Activated CD4-positive, alpha-beta T cell treated with anti-CD3 and anti-CD28 coated beads, Interleukin-2, Interleukin-6, amounts not matched to agents 100 ng/mL and 50 ng/mL, durations not matched to agents 16 hours and 8 hours (primary cell): ENCODE results near the gene SRCIN1.

Source experiments
- DNase-seq: peaks from one replicate; pipeline ENCODE4 v3.0.0-alpha.2; 2020

Gene SRCIN1

DNA sequence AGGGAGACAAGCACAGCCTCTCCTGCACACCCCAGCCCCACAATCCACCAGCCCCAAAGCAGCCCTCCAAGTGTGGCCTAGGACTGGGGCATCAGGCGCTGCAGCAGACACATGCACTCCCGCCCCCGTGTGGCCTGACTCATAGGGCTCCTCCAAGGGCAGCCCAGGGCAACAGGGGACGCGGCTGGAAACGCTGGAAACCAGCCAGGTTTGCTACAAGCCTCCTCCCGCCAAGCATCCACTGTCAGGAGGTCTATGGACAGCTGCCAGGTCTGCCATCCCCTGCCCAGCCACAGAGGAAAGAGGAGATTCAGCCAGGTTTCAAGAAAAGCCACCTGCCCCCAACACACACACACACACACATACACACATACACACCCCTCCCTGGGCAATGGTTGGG lies 25.8 kb downstream of the SRCIN1 start:
- no peak for DNase-seq

DNA sequence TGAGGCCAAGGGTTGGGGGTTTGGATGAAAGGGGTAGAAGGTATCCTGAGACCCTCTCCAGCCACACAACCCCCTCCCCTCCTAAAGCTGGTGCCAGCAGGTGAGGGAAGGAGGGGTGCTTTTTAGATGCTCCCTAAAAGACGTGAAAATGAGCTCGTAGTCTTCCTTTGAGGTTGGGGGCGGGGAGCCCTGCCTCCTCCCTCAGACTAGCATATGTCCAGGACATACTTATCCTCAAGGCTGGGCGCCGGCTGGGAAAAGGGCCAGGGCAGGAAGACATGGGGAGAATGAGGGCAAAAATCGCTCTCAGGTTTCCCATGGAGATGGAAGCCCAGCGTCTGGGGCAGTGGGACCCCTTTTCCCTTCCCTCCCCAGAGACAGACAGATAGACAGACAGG lies 26.7 kb downstream of the SRCIN1 start:
- DNase-seq = no peak

DNA sequence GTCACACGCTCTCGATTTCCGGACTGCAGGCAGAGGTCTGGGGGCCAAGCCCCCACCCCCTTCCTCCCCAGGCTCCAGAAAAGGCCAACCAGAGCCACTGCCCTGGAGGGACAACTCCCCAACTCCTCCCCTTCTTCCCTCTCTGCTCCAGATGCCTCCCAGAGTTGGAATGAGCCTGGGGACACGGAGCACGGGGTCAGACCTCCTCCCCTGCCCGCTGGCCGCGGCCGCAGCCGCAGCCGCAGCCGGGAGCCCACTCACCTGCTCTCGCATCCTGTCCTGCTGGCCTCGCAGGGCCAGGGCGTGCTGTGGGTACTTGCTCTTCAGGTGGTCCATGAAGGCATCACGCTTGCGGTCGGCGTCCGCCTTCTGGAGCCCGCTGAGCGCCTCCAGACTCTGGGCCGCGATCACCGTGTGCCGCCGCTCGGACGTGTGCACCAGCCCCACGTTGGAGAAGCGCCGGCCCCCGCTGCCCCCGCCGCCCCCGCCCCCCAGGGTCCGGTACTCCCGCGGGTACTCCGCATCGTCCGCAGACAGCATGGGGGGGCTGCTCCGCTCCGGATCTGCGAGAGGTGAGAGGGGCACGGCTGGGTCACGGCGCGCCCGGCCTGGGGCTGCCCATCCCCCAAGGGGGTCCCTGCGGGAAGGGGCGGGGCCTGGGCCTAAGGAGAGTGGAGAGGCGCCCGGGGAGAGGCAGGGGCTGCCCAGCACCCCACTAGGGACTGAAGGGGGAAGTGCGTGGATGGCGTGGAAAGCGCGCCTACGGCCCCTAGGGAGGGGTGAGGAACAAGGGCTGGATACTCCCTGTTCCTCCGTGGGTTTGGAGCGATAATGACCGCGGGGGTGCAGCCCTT lies 27.3 kb downstream of the SRCIN1 start:
- DNase-seq = no peak

DNA sequence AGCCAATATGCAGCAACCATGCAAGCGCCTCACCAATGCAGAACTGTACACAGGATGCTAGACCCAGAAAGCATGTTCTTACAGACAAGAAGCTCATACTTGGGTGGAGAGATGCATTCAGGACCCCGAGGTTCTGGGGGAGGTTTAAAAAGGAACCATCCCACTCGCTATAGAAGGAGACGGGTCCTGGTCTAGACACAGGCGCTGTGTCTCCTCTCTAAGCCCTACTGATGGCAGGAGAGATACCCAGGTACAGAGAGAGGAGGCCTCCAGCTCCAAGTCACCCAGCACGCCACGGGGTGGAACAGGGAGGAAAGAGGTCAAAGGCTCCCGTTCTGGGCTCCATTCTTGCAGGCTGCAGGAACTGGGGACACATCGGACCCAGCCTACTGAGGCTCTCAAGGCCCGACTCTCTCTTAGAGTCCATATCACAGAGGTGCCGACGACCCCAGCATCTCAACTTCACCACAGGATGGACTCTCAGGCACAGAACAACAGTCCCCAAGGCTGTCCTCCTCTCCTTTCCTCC lies 28.0 kb downstream of the SRCIN1 start:
- no peak for DNase-seq

DNA sequence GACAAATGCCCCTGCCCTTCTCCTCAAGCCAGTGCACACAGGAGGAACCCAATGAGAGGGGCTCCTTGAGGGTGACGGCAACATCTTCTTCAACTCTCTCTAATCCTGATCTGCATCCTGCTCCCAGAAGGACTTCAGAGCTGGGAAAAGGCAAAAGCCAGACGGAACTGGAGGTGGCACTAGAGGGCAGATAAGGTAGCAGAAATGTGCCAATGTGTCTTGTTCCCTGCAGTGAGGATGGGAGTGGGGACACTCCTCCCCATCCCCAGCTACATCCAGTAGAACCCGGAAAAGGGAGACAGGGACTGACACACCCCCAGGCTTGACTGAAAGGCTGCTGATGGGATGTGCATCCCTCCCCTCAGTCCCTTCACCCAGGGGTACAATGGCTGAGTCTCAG lies 28.5 kb downstream of the SRCIN1 start:
- no peak for DNase-seq

DNA sequence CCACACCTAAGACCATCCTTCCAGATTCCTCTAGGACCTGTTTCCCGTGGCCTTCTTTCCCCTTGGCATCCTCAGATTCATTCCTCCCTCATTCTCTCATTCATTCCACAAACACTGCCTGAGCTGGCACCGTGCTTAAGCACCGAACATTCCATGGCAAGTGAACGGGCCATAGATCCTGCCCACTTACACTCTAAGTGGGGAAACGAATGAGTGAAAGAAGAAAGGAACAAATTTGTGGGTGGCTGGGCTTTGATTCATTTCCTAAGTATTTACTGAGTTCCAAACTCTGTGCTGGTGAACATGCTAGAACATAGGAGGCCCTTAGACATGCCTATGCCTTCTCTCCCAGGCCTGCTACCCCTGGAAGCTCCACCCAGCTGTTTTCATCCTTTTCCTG lies 30.0 kb downstream of the SRCIN1 start:
- no peak for DNase-seq

DNA sequence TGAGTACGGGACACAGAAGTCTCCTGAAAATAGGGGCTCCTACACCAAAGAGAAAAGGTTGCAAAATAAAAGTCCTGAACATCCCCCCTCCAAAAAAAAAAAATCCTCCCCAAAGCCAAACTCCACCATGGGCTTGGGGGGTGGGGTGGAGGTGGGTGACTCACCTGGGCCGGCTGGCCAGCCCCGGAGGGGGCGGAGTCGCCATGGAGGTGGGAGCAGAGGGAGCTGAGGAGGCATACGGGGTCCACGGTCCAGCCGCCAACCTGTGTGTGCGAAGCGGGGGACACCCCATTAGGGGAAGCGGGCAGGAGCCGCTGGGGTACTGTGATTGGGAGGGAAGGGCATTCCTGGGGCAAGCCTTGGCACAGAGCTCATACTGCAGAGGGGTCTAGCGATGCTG lies 31.0 kb downstream of the SRCIN1 start:
- no peak for DNase-seq

DNA sequence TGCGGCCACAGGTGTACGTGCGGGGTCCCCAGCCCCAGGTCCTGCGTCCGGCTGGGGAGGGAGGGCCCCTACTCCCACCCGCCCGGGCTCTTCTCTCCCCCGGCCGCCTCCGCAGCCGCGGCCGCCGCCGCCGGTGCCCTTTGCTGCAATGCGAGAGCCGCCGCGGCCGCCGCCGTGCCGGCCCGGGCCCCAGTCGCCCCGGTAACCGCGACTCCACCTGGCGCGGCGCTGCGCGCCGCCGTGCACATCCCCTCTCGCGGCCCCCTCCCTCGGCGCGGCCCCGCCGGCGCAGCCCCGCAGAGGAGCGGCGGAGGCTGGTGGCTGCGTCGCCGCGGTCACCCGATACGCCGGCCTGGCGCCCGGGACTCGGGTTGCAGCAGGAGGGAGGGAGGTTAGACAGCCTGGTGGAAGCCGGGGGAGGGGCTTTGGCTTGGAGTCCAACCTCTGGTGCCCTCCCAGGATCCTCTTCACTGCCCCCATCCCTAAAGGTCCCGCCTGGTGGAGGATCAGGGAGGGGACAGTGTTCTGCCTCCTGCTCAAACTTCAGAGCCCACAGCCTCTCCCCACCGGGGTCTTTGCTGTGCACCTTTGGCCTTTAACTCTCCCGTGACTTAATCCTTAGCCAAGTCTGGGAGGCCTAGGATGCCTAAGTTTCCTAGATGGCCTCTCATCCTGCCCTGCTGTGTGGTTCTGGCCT lies 32.9 kb downstream of the SRCIN1 start:
- no peak for DNase-seq

DNA sequence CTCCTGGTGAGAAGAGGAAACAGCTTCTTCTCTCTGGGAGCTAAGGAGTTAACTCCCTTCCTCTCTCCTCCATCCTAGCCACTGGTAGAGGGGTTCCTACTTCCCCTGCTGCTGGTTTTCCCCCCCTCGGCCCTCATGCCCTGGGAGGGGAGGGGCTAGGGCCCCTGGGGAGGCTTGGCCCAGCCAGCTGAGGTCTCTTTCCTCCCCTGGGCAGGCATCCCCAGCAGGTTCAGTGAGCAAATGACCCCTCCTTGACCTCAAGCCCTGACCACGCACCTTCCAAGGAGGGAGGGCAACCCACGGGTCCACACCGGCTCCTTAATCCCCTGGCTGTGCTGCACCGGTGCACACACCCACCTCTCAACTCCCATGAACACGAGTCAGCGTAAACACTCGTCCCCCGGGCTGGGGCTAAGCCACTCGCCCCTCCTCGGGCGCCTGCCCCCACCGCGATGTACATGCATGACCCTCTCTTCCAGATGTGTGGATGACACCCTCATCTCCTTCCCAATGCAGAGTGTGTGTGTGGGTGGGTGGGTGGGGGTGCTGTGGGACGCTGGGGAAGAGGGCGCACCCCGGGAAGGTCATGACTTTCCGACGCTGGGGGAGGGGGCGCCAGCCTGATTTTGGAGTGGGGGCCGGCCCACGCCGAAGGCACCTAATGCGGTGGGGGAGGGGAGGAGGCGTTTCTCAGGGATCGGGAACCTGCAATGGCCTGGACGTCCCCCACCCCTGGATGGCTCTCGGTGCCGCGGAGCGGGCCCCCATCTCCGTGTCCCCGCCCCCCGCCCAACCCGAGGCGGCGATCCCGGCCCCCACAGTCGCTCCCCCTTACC lies 33.7 kb downstream of the SRCIN1 start:
- no peak for DNase-seq

DNA sequence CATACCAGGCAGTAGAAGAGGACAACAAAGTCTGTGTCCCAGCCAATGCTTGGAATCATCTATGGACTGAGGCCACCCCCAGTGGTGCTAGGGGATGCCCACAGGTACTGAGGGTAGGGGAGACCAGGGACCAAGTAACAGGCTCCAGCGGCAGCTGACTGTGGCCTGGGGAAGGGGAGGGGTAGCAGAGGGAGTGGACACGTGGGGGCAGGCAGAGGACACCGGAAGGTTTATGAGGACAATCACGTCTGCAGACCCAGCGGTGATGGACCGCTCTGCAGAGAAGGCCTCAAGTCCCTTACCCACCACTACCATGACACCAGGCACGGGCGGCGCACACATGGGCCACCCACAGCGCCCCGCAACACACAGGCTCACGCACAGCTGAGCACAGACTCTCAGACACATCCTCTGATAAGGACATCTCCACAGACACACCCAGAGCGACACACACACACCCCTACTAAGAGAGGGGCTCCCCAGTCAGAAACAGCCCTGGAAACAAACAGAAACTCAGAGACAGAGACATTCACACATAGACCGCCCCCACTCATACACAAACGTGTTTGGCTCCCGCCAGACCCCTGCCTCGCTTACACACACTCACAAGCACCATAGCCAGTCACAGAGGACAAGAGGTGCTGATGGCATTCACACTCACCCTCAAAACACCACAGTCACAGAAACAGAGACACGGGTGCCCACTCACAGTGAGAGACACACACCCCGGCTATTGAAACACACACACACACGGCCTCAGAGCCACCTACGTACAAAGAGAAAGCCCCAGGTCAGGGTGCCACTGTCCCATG lies 35.8 kb downstream of the SRCIN1 start:
- no peak for DNase-seq

DNA sequence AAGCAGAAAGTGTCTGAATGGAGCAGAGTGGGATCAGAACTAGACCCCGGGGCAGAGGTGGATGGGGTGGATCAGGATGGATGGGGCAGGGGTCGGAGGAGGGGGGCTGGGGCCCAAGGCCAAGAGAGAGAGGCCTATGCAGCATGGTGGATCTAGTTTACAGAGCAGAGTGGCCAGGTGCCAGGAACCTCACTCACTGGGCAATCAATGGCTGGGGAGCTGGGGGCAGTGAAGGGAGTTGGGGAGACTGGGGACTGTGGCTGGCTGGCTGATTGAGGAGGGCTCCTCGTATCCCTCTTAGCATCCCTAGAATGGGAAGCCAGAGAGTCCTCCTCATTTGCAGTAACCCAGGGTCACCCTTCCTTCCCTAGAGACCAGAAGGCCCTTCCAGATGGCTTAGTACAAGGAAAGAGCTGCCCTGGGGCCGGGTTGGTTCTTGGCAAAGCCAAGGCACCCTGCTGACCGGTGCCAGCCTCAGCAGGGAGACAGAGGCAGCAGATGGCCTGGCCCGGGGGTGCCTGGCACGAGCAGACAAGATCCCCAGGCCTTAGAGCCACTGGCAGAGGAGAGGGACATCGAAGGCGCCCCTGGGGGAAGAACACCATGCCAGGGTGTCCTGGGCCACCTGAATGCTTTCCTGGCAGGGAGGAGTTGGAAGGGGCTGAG lies 36.8 kb downstream of the SRCIN1 start:
- DNase-seq = no peak

DNA sequence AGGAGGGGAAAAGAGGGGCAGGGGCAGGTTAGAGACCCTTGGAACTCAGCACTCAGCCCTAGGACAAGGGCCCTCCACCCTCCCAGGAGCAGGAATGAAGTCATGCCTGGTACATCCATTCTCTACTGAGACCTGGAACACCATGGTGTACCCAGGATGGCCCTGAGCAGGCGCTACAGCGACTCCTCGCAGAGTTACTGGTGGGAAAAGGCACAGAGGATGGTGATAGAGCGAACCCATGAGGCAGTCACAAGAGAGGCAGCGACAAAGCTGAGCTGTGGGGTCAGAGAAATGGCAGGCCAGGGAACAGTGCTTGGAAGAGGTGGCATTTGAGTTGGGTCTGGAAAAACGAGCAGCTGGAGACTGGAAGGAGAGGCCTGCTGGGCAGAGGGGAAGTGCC lies 37.5 kb downstream of the SRCIN1 start:
- DNase-seq = no peak

DNA sequence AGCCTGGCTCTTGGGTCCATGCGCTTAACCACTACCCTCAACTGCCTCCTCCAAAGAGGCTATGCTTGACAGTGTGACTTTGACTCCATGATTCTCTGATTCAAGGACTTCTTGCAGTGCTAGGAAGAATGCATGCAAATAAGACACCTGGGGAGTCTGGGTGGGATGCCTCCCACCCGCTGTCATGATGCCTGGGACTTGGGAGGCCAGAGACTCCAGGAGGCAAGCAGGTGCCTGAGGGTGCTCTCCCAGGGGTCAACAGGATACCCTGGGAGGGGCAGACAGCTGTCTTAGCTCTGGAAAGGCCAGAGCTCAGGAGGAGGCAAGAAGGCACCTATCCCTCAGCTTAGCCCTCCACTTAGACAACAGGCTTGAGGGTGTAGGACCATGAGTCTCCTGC lies 38.4 kb downstream of the SRCIN1 start:
- DNase-seq = no peak

DNA sequence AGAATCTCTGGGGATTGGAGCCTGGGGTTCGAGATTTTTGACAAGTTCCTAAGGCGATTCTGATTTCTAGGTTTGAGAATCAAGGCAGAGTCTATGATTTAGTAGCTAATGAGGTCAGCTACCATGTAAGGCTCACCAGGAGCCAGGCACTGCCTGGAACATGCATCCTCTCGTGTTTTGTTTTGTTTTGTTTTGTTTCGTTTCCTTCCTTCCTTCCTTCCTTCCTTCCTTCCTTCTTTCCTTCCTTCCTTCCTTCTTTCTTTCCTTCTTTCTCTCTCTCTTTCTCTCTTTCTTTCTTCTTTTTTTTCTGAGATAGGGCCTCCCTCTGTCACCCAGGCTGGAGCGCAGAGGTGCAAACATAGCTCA lies 39.1 kb downstream of the SRCIN1 start:
- no peak for DNase-seq

DNA sequence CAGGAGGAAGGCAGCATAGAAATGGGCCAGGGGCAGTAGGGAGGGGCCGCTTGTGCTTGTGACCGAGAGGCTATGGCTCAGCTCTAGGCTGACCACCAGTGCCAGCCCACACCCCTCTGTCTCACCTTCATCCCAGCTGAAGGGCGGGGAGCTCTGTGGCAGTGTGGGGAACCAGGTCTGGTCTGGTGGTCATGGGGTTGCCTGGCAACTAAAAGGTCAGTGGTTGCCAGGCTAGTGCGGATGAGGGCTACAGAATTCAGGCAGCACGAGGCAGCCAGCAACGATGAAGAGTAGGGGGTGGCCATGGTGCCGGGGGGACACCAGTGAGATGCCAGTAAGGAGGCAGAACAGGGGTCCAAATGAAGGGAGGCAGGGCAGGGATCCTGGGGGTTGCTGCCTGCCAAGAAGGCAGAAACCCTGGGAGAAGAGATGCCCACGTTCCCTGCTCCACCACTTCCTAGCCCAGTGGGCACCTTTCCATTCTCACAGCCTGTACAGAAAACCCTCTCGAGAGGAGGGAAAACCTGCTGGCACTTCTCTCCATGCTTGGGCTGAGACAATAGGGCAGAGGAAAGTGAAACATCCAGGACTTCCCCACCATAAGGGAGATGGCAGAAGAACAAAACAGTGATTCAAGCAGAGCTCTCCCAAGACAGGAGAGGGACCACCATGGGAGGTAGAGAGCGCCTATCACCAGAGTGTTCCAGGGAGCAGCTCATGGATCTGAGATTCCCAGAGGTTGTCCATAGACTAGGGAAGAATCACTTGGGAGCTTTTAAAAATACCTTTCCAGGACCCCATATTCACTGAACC lies 39.7 kb downstream of the SRCIN1 start:
- DNase-seq = no peak

DNA sequence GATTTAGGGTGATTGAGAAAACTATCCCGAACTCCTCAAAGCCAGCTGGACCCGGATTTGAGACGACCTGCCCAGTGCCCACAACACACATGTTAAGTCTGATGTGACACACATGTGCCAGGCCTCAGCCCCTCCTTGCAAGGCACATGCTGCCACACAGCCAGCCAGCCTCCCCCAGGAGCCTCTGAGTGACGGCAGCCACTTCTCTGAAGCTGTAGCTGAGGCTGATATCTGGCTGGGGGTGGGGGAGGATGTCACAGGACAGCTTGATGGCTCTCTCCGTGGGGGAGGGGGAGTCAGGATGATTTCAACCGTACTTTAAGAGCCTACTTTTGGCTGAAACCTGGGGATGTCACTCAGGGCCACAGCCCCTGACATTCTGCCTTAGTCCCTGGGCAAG lies 40.9 kb downstream of the SRCIN1 start:
- no peak for DNase-seq

DNA sequence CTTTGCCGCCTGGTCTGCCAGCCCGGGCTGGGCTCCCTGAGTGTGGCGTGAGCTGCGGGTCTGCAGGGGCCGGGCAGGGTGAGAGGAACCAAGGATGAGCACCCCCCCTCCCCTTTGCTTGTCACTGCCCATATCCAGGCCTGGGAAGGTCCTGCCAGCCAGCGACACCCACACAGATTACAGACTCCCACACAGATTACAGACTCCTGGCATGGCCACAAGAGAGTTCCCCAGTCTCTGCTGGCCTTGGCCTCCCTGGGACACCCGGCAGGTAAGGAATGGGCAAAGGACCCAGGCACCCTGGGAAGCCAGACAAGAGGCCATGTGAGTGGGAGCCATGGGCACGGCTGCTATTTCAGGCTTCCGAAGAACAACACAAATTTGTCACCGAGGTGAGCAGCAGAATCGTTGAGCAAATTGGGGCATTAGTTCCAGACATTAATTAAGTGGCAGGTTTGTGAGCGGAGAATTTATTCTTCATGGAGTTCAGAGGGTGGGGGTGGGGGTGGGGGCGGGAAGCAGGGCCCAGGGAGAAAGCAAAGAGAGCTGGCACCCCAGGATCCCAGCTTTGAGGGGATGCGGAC lies 41.4 kb downstream of the SRCIN1 start:
- DNase-seq = no peak

DNA sequence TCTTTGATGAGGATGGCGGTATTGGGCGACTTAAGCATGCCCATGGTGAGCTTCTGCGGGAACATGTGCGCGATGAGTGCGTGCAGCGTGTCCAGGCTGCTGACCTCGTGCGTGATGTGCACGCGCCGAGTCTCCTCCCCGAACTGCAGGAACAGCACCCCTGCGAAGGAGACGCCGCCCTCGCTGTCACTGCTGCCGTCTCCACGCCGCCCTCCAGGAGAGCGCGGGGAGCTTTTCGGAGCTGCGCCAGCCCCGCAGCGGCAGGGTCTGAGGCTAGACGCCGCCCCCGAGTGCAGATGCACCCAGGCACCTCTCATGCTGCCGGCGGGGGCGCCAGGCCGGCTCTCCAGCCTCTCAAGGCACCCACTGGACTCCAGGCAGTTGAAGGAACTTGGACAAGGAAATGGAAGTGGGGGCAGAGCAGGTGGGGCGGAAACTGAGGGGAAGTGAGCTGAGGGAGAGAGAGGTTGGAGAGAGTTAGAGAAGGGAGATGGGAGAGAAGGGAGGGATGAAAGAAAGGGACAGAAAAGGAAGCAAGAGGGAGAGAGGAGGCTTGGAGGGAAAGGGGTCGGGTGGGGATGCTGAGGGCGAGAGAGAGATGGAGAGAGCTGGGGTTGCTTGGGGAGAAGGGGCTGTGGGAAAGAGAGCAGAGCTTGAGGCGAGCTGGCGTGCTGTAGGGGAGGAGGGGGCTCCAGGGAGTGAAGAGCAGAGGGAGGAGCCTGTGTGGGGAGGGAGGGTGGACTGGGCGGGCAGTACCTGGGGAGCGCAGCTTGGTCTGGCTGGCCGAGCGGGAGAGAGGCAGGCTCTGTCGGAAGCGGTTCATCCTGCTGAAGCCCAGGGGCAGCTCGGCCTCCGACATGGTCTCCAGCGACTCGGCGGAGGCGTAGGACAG lies 42.1 kb downstream of the SRCIN1 start:
- DNase-seq = no peak

DNA sequence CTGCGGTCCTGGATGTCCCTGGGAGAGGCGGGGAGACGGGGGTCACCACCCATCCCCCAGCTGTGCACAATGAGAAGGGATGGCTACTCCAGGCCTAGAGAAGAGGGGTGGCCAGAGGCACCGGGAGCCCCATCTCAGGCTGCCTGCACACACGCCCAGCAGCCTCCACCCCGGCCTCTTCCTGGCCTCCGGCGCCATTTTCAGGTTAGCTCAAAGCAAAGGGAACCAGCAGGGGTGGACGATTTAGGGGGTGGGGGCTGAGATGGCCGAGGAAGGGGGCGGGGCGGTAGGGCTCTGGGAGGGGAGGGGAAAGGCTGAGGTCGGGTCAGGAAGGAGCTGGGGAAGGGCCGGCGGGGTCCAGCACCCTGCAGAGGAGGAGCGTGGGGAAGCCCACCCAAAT lies 42.8 kb downstream of the SRCIN1 start:
- DNase-seq = no peak

DNA sequence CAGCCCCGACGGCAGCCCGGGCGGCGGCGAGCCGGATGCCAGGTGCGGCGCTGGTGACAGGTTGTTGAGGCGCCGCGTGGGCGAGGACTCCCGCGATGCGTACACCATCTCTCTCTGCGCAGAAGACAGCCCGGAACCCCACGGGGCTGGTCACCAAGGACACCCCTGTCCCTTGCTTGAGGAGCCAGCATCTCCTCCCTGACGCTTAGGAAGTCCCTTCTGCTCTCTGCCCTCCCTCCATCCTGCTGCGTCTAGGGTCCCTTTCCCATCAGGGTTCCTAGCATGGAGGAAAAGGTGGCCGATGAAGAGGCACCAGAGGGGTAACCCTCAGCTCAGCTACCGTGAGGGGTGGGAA lies 43.6 kb downstream of the SRCIN1 start:
- DNase-seq = no peak
